GM20000 (cell line): ENCODE data around the gene BCL2.
"Not testable (repeated sequence)": the region's sequence is repeated elsewhere in the genome, so short reads cannot be mapped to it uniquely, and the experiment has no call there.

Experiments used
- DNase-seq: peaks from one replicate; pipeline ENCODE4 v3.0.0; 2012; ENCODE audit warnings: low spot score
- CTCF ChIP-seq: IDR thresholded peaks from 2 replicates; pipeline ENCODE4 v1.5.1; 2012; ENCODE audit warnings: mild to moderate bottlenecking, control low read depth; ENCODE audit errors: extremely low read depth, missing control alignments

BCL2 gene

GRCh38 chr18:63192126-63192884 lies 127.3 kb downstream of the BCL2 start:
- no peak for DNase-seq
- TF ChIP-seq CTCF, result no peak

GRCh38 chr18:63191413-63191812 lies 128.2 kb downstream of the BCL2 start:
- DNase-seq, result no peak
- no peak for TF ChIP-seq CTCF

GRCh38 chr18:63190838-63191237 lies 128.7 kb downstream of the BCL2 start:
- DNase-seq, result not testable (repeated sequence)

- TF ChIP-seq CTCF, result no peak
- DNase-seq, result no peak
Observed at GRCh38 chr18:63189817-63190216, 129.8 kb downstream of the BCL2 start.

GRCh38 chr18:63189041-63189440 lies 130.5 kb downstream of the BCL2 start:
- TF ChIP-seq CTCF, result no peak
- no peak for DNase-seq

- no peak for DNase-seq
- TF ChIP-seq CTCF, result no peak
Observed at GRCh38 chr18:63187791-63188460, 131.6 kb downstream of the BCL2 start.

GRCh38 chr18:63187223-63187574 lies 132.4 kb downstream of the BCL2 start:
- DNase-seq, result no peak
- TF ChIP-seq CTCF, result no peak
